GM19328 (cell line): ENCODE measurements around the gene SLC6A14.

Experiments
- ATAC-seq: cut with Tn5 transposase; IDR thresholded peaks from one replicate; pipeline ENCODE4 v1.9.1; 2021; ENCODE audit warnings: mild to moderate bottlenecking, moderate library complexity; ENCODE audit not compliant: unreplicated experiment

SLC6A14 gene

GRCh38 chrX:116436358-116436816, at the start of gene SLC6A14:
SLC6A14 (plus strand) TSS chrX:116436606; CDS start chrX:116436710, 104 bp downstream.
- no peak for ATAC-seq

DNA sequence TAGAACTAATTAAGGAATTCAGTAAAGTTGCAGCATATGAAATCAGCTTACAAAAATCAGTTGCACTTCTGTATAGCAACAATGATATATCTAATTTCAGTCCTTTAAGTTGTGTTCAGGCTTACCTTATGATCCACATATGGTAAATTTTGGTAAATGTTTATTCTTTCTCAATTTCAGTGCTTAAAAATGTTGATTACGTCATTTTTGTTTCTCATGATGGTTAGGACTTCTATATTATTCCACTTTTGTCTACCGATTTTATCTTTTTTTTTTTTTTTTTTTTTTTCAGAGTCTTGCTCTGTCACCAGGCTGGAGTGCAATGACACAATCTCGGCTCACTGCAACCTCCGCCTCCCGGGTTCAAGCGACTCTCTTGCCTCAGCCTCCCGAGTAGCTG, 40.7 kb upstream of the SLC6A14 start:
- ATAC-seq: no peak

GRCh38 chrX:116399681-116400080, 36.7 kb upstream of the SLC6A14 start:
- ATAC-seq: no peak

GRCh38 chrX:116409219-116409618, 27.2 kb upstream of the SLC6A14 start:
- ATAC-seq: no peak

GRCh38 chrX:116413273-116413672, 23.1 kb upstream of the SLC6A14 start:
- ATAC-seq: no peak

DNA sequence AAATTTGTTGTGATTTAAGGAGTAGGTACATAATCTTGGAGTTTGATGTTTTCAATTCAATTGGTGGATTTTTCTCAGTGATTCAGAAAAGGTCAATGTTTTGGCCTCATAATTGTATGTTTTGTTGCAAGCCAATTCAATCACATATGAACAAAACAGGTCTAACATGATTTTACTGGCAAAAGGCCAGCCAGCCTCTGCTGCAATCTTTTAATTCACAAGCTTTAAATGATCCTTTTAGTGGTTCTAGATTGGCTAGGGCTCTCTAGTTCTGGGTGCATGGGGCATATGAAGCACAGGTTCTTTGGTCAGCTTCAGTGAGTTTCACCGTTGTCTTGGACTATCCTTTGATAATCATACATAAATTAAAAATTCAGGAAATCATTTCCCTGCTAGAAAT, 19.2 kb upstream of the SLC6A14 start:
- no peak for ATAC-seq

- ATAC-seq: no peak
These were observed 18.4 kb upstream of the SLC6A14 start for GRCh38 chrX:116417968-116418367.

DNA sequence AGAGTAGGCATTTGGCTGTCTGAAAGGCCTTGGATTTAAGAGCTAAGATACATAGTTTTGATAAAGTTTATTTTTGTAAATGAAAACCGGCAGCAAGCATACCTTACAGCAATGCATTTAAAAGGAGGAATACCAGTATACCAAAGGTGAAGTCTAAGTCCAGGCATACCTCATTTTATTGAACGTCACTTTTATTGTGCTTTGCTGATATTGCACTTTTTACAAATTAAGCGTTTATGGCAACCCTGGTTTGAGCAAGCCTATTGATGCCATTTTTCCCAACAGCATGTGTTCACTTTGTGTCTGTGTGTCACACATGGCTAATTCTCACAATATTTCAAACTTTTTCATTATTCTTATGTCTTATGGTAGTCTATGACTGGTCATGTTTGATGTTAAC, 8.4 kb upstream of the SLC6A14 start:
- ATAC-seq: no peak

GRCh38 chrX:116435597-116435996, 809 bp upstream of the SLC6A14 start:
- ATAC-seq: no peak

DNA sequence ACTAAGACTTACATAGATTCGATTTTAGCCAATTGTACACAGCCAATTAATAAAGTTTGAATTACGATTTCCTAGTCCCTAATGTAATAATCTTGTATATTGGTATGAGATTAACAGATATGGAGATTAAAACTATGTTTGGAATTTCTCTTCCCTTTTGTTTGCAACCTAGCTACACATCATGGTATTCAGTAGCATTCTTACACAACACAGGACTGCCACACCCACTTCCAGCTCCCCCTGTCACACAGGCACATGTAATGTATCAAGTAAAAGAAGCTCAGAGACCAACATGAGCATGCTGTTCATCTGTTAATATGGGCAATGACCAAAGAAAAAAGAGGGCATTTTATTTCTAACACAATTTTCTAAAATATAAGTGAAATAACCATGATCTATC, 12.8 kb downstream of the SLC6A14 start:
- no peak for ATAC-seq

DNA sequence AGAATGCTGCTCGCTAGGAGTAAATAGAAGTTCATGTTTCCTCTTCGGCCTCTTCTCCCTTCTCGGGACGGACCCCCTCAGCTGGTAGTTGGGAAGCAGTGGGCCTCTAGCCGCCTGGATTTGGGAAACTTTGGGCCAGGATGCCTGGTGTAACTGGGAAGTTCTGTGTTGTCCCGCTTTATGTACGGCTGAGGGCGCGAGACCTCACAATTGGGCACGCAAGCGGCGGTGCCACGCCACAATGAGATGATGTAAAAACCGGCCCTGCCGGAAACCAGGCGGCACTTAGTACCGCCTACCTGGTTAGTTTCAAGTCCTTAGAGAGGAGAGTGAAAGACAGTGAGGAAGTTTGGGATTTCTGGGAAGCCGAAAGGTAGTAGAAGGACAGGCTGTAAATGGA, 26.4 kb downstream of the SLC6A14 start, which contains the start of gene CT83:
TSS of gene CT83 (minus strand) at position 155 of the 400 bp plus-strand sequence. CDS start at position 35, 120 bp downstream.
- ATAC-seq: no peak

DNA sequence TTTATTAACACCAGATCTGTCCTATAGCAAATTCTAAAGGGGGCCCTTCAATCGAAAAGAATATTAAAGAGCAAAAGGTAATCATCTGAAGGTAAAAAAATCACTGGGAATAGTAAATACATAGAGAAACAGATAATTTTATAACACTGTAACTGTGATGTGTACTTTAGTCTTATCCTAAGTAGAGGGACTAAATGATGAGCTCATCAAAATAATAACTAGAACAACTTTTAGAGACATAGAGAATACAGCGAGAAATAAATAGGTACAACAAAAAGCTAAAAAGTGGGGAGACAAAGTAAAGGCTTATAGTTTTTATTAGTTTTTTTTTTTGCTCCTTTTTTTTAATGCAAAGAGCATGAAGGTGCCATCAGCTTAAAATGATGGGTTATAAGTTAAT, 43.7 kb downstream of the SLC6A14 start:
- ATAC-seq: no peak

- no peak for ATAC-seq
These were observed 53.7 kb downstream of the SLC6A14 start for GRCh38 chrX:116490104-116490503.

GRCh38 chrX:116493271-116493670, 56.9 kb downstream of the SLC6A14 start:
- ATAC-seq: no peak

- no peak for ATAC-seq
These were observed 63.4 kb downstream of the SLC6A14 start for GRCh38 chrX:116499780-116500179.
